ENCODE measurements around the gene CDC45.

The CDC45 gene

DNA sequence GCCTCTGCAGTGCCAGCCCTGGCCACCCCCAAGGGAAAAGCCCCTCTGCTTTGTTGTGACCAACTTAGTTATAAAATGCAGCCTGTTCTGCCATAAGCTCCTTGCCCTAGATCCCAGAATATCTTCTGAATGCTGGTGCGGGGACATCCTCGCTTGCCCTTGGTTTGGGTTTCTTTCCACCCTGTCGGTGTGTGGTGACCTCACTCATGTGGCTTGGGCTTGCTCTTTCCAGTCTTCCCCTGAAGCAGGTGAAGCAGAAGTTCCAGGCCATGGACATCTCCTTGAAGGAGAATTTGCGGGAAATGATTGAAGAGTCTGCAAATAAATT is 27.8 kb downstream of the CDC45 start:
- H3K9me3 Mint-ChIP-seq = no peaks in the 10 kb centered on the region
- no peak for ATAC-seq
- DNase-seq (ENCODE audit: low spot score in 2 of 2) = no peak
- H3K4me1 Mint-ChIP-seq = peaks cover 14% of the 10 kb centered on the region
- no peak overlapping the region for H3K4me3 Mint-ChIP-seq
- H3K27ac Mint-ChIP-seq = no peak overlapping the region
- H3K36me3 Mint-ChIP-seq = peaks cover 57% of the 10 kb centered on the region

GRCh38 chr22:19508024-19508776 is 28.5 kb downstream of the CDC45 start:
- Mint-ChIP-seq H3K4me1 (peaks cover 14% of the 10 kb centered on the region), H3K36me3 (peaks cover 60% of the 10 kb centered on the region), H3K9me3 (no peaks in the 10 kb centered on the region), H3K27ac (no peak overlapping the region), H3K4me3 (no peak overlapping the region)
- DNase-seq (ENCODE audit: low spot score in 2 of 2) (no peak), ATAC-seq (peak; percentile 6)

DNA sequence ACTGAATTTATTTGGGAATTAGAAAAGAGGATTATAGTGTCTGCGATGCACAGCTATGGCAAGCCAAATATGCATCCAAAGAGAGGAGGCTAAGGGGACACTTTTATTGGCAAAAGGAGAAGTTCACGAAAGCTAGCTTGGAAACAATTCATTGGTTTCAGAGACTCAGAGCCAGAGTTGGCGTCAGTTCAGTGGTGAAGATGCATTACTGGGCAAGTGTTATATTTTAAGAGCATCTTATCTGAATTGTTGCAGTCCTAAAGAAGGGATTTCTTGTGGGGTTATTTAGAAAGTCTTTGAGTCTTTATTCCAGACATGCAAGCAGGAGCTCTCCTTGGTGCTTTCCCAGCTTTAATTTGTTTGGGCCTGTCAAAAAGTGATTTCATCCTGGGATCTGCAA is 29.5 kb downstream of the CDC45 start:
- DNase-seq (ENCODE audit: low spot score in 2 of 2) (no peak), ATAC-seq (no peak)
- no peak overlapping the region for H3K4me3 Mint-ChIP-seq
- peaks cover 14% of the 10 kb centered on the region for H3K4me1 Mint-ChIP-seq
- peaks cover 60% of the 10 kb centered on the region for H3K36me3 Mint-ChIP-seq
- H3K9me3 Mint-ChIP-seq = no peaks in the 10 kb centered on the region
- no peak overlapping the region for H3K27ac Mint-ChIP-seq

DNA sequence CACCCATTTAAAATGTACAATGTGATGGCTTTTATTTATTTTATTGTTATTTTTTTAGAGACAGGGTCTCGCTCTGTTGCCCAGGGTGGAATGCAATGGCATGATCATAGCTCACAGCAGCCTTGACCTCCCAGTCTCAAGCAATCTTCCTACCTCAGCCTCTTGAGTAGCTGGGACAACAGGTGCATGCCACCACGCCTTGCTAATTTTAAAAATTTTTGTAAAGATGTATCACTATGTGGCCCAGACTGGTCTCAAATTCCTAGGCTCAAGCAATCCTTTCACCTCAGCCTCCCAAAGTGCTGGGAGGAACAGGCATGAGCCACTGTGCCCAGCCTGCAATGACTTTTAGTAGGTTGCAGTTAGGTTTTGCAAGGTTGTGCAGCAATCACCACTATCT is 30.2 kb downstream of the CDC45 start:
- no peak overlapping the region for H3K4me3 Mint-ChIP-seq

GRCh38 chr22:19510919-19511341 is 31.2 kb downstream of the CDC45 start:
- Mint-ChIP-seq H3K4me1 (peaks cover 5% of the 10 kb centered on the region), H3K27ac (no peak overlapping the region), H3K4me3 (no peak overlapping the region), H3K36me3 (peaks cover 44% of the 10 kb centered on the region), H3K9me3 (no peaks in the 10 kb centered on the region)
- DNase-seq (ENCODE audit: low spot score in 2 of 2) (no peak), ATAC-seq (no peak)

More for the DNA sequence above, 30.2 kb downstream of the CDC45 start:
- Mint-ChIP-seq H3K27ac (no peak overlapping the region), H3K9me3 (no peaks in the 10 kb centered on the region), H3K4me1 (peaks cover 14% of the 10 kb centered on the region), H3K36me3 (peaks cover 54% of the 10 kb centered on the region)
- no peak for DNase-seq (ENCODE audit: low spot score in 2 of 2)
- ATAC-seq = no peak

DNA sequence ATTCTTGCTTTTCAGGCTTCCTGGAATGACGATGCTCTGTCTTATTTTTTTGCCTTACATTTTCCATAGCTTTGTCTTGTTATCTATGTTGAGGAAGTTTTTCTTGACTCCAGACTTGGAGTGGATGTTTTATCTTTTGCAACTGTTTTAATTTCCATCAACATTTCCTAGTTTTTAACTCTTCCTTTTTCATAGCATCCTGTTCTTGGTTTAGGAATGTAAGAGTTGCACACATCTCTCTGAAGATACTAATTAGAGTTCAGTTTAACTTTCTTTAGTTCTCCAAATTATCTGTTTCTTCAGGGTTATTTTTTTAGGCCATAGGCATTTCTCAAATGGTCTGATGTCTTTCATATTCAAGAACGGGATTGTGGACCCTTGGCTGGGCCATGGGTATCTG is 34.1 kb downstream of the CDC45 start:
- no peaks in the 10 kb centered on the region for H3K4me1 Mint-ChIP-seq
- H3K27ac Mint-ChIP-seq = peak overlapping the region; percentile 29
- no peaks in the 10 kb centered on the region for H3K9me3 Mint-ChIP-seq
- no peak for DNase-seq (ENCODE audit: low spot score in 2 of 2)
- H3K36me3 Mint-ChIP-seq = peaks cover 30% of the 10 kb centered on the region
- H3K4me3 Mint-ChIP-seq = no peak overlapping the region
- no peak for ATAC-seq

DNA sequence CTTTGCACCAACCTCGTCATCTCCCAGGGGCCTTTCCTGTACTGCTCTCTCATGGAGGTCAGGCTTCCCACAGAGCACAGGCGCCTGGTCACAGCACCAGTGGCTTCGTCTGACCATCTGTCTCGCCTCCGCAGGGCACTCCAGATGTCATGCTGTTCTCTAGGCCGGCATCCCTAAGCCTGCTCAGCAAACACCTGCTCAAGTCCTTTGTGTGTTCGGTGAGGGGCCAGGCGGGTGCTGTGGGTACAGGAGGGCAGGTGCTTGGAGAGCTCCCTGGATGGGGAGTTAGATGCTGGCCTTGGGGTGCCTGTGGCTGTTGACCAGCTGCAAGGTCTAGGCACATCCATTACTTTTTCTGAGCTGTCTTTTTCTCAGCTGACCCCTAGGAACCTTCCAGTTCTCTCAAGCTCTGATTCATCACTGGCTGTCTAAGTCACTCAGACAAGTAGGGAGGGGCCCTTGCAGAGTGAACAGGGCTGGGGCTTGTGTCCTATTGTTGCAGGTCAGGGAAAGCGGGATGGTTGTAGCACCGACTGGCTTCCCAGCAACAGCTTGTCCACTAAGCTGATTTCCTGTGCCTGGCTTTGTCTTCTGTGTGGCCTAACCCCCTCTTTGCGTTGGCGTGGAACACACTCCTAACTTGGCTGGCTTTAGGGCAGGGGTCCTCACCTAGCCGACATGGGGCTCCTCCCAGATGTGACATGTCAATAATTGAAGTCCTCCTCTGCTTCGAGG is 35.3 kb downstream of the CDC45 start:
- Mint-ChIP-seq H3K4me1 (no peaks in the 10 kb centered on the region), H3K4me3 (no peak overlapping the region), H3K27ac (no peak overlapping the region), H3K36me3 (peaks cover 23% of the 10 kb centered on the region), H3K9me3 (no peaks in the 10 kb centered on the region)
- DNase-seq (ENCODE audit: low spot score in 2 of 2) (no peak), ATAC-seq (no peak)

DNA sequence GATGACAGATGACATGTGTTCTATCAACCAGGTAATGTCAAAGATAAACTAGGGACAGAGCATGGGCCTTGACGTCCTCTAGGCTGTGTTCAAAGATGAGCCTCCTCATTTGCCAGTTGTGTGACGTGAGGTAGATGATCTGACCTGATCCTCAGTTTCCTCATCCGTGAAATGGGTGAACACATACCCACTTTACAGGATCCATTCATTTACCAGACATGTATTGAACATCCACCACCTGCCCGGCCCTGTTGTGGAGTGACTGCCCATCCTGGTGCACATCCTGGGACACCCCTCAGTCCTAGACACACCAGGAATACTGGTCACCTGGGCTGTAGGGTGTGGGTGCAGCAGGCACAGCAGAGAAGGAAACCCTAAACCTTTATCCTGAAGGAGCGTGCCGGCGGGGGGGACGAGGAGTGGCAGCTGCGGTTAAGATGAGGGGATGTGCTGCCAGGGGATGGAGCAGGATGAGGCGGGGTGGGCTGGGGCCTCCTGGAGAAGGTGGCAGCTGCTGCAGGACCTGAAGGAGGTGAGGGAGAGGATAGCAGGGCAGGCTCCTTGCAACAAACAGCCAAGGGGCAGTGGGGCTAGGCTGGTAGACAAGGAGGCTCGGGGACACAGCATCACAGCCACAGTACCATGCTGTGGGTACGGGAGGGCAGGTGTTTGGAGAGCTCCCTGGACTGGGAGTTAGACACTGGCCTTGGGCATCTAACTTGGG is 36.1 kb downstream of the CDC45 start:
- no peak overlapping the region for H3K4me3 Mint-ChIP-seq
- H3K9me3 Mint-ChIP-seq = no peaks in the 10 kb centered on the region
- no peak overlapping the region for H3K27ac Mint-ChIP-seq
- ATAC-seq = no peak
- DNase-seq (ENCODE audit: low spot score in 2 of 2) = no peak
- H3K4me1 Mint-ChIP-seq = no peaks in the 10 kb centered on the region
- peaks cover 22% of the 10 kb centered on the region for H3K36me3 Mint-ChIP-seq

- Mint-ChIP-seq H3K4me1 (no peaks in the 10 kb centered on the region), H3K9me3 (no peaks in the 10 kb centered on the region), H3K36me3 (peaks cover 20% of the 10 kb centered on the region), H3K27ac (no peak overlapping the region), H3K4me3 (no peak overlapping the region)
- DNase-seq (ENCODE audit: low spot score in 2 of 2) (no peak), ATAC-seq (no peak)
Measured at GRCh38 chr22:19516378-19517170, 36.9 kb downstream of the CDC45 start.

- H3K27ac Mint-ChIP-seq = no peak overlapping the region
- DNase-seq (ENCODE audit: low spot score in 2 of 2) = no peak
- H3K9me3 Mint-ChIP-seq = no peaks in the 10 kb centered on the region
- H3K4me1 Mint-ChIP-seq = no peaks in the 10 kb centered on the region
- no peak for ATAC-seq
- no peak overlapping the region for H3K4me3 Mint-ChIP-seq
- peaks cover 15% of the 10 kb centered on the region for H3K36me3 Mint-ChIP-seq
Measured at GRCh38 chr22:19517171-19517500, 37.4 kb downstream of the CDC45 start.

GRCh38 chr22:19517919-19518611 is 38.3 kb downstream of the CDC45 start:
- Mint-ChIP-seq H3K9me3 (no peaks in the 10 kb centered on the region), H3K36me3 (peaks cover 7% of the 10 kb centered on the region), H3K27ac (no peak overlapping the region), H3K4me1 (peaks cover 6% of the 10 kb centered on the region), H3K4me3 (no peak overlapping the region)
- DNase-seq (ENCODE audit: low spot score in 2 of 2) (no peak), ATAC-seq (no peak)

DNA sequence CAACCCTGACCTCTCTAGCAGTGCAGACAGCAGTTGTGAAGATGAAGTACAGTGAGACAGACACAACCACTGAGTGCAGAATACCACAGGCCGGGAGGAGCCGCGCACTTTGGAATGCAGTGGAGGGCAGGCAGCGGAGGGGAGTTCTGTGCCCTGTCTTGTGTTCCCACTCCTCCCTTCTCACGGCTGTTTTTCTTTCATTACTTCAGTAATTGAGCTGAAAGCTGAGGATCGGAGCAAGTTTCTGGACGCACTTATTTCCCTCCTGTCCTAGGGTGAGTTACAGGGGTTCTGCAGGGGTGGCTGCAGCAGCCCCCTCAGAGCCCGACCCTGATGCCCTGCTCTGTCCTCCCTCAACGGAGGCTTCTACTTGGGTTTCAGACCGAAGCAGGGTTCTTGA is 38.9 kb downstream of the CDC45 start:
- Mint-ChIP-seq H3K4me1 (peaks cover 7% of the 10 kb centered on the region), H3K27ac (no peak overlapping the region), H3K9me3 (no peaks in the 10 kb centered on the region), H3K4me3 (no peak overlapping the region), H3K36me3 (peaks cover 7% of the 10 kb centered on the region)
- DNase-seq (ENCODE audit: low spot score in 2 of 2) = no peak
- no peak for ATAC-seq

GRCh38 chr22:19519041-19519926 is 39.6 kb downstream of the CDC45 start:
- H3K36me3 Mint-ChIP-seq = peaks cover 7% of the 10 kb centered on the region
- ATAC-seq (no peak), DNase-seq (ENCODE audit: low spot score in 2 of 2) (no peak)
- peaks cover 7% of the 10 kb centered on the region for H3K4me1 Mint-ChIP-seq
- H3K27ac Mint-ChIP-seq = no peak overlapping the region
- H3K4me3 Mint-ChIP-seq = no peak overlapping the region
- H3K9me3 Mint-ChIP-seq = no peaks in the 10 kb centered on the region

DNA sequence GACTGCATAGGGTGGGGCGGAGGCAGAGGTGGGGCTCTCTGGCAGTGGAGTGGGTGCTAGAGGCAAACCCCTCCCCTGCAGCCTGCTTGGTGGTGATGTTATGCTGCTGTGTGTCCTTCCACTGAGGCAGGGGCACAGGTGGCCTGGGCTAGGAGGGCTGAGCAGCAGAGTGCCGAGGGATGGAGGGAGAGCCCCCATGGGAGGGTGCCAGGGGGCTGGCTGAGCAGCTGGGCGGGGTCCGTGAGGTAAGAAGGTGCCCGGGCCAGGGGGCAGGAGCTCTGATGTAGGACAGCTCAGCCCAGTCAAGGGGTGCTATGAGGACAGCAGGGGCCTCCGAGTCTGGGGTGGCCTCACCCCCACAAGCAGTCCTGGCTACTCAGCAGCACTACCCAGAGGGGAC is 40.3 kb downstream of the CDC45 start:
- peaks cover 12% of the 10 kb centered on the region for H3K4me1 Mint-ChIP-seq
- DNase-seq (ENCODE audit: low spot score in 2 of 2) (no peak), ATAC-seq (no peak)
- no peak overlapping the region for H3K4me3 Mint-ChIP-seq
- peaks cover 7% of the 10 kb centered on the region for H3K36me3 Mint-ChIP-seq
- no peak overlapping the region for H3K27ac Mint-ChIP-seq
- no peaks in the 10 kb centered on the region for H3K9me3 Mint-ChIP-seq
